Rectal smooth muscle tissue (tissue), 1 donor: ENCODE measurements around the gene AP3S1.
"Not testable (repeated sequence)": the region's sequence is repeated elsewhere in the genome, so short reads cannot be mapped to it uniquely, and the experiment has no call there.

ENCODE experiments used
- H3K27ac ChIP-seq: one replicate; pipeline ENCODE4 v1.7.0; 2013; ENCODE audit warnings: low read depth, low read length, inconsistent platforms
- H3K27me3 ChIP-seq: one replicate; pipeline ENCODE4 v1.7.0; 2013; ENCODE audit warnings: low read length; ENCODE audit not compliant: control insufficient read depth, insufficient read depth
- H3K36me3 ChIP-seq: one replicate; pipeline ENCODE4 v1.7.0; 2013; ENCODE audit warnings: low read length; ENCODE audit not compliant: control insufficient read depth, insufficient read depth
- H3K4me1 ChIP-seq: one replicate; pipeline ENCODE4 v1.7.0; 2013; ENCODE audit warnings: low read length; ENCODE audit not compliant: control insufficient read depth, insufficient read depth
- H3K4me3 ChIP-seq: one replicate; pipeline ENCODE4 v1.7.0; 2013; ENCODE audit warnings: low read length
- H3K9ac ChIP-seq: one replicate; pipeline ENCODE4 v1.7.0; 2013; ENCODE audit warnings: low read length

Gene AP3S1

DNA sequence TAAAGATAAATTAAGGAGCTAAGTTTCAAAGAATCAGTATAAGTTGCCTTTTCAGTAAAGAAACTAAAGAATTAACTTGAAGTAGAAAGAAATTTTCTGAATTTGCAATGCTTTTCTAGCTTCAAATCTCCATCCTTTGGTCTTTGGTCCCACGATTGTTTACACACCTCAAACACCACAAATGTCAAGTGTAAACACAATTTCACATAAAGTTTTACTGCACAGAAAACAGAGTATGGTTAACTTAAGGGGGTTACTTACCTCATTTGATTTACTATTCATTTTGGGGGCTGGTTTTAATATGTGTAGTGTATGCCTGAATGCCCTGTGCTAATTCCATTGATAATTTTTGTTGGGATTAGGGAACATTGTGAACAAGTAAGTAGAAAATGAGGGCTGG, 29.4 kb upstream of the AP3S1 start:
- Histone ChIP-seq H3K27me3 (peaks cover 4% of the 10 kb centered on the region), H3K9ac (no peak overlapping the region), H3K27ac (no peak overlapping the region), H3K36me3 (no peaks in the 10 kb centered on the region), H3K4me1 (no peaks in the 10 kb centered on the region), H3K4me3 (no peak overlapping the region)

DNA sequence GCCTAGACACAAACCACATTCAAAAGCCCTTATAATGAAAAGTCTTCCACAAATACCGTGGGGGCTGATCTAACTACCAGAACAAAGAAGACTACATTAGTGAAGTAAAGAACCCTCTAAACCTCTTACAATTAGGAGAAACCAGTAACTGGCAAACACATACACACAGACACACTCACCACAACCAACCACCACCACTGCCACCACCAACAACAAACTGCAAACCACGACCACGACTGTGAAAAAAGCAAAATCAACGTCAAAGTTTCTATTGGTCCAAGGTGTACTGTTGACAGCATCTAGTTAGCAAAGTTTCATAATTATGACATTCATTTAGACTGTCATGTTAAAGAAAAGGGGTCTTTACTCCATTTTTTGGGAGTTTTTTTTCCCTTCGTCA, 28.0 kb upstream of the AP3S1 start:
- no peak overlapping the region for H3K9ac ChIP-seq

DNA sequence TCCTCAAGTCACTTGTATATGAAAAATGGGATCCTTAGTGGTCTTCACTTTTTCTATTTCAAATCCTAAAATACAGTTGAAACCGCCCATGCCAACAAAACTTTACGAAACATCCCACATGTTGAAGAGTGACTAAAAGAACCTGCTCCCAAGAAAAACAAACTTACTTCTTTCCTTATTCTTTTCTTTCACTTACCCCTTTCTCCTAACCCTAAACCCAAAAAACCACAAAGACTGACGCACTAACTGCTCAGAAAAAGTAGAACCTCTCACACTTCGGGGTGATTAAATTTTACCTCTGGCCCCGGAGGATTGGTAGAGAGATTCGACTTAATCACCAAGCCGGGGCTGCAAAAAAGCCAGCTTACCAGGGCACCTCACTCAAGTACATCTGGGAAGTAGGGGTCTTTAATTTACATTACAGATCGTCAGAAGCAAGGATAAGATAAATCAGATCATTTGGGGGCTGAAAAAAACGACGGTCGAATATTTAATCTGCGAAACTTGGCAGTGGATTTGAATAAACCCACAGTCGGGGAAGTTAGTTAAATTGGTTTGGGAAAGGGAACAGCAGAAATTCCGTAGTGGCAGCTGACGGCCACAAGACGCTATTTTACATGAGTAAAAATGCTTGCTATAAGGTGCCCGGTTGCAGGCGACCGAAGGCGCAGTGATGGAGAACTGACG, 26.6 kb upstream of the AP3S1 start:
- H3K4me3 ChIP-seq = peak overlapping the region; percentile 81
- no peaks in the 10 kb centered on the region for H3K4me1 ChIP-seq
- H3K9ac ChIP-seq = no peak overlapping the region
- no peak overlapping the region for H3K27ac ChIP-seq
- no peaks in the 10 kb centered on the region for H3K36me3 ChIP-seq
- peaks cover 4% of the 10 kb centered on the region for H3K27me3 ChIP-seq

More for the DNA sequence above, 28.0 kb upstream of the AP3S1 start:
- Histone ChIP-seq H3K4me3 (no peak overlapping the region), H3K4me1 (no peaks in the 10 kb centered on the region), H3K27me3 (peaks cover 4% of the 10 kb centered on the region), H3K27ac (no peak overlapping the region), H3K36me3 (no peaks in the 10 kb centered on the region)

DNA sequence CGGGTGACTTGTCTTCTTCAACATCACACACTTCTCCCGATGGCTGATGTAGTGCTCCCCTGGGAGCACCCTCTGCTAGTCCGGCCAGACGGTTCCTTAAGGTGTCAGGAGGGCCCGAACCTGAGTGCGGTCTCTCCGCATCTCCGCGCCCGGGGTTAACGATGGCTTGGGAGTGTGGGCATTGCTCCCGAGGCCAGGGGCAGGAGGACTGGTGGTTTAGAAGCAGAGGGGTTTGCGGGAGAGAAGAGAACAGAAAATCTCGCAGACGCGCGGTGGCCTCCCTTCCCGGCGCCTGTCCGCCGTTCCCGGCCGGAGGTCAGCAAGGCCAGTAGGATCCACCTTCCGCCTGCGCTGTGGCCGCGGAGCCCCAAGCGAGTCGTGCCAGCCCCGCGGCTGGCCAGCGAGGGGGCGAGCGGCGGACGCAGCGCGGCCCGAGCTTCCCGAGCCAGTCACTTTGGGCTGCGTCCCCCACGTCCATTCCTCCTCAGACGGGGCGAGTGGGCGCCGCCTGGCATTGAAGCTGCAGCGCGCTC, 26.0 kb upstream of the AP3S1 start:
- Histone ChIP-seq H3K27me3 (peaks cover 4% of the 10 kb centered on the region), H3K9ac (no peak overlapping the region), H3K4me1 (no peaks in the 10 kb centered on the region), H3K36me3 (no peaks in the 10 kb centered on the region), H3K27ac (peak overlapping the region; percentile 81), H3K4me3 (peak overlapping the region; percentile 81)

DNA sequence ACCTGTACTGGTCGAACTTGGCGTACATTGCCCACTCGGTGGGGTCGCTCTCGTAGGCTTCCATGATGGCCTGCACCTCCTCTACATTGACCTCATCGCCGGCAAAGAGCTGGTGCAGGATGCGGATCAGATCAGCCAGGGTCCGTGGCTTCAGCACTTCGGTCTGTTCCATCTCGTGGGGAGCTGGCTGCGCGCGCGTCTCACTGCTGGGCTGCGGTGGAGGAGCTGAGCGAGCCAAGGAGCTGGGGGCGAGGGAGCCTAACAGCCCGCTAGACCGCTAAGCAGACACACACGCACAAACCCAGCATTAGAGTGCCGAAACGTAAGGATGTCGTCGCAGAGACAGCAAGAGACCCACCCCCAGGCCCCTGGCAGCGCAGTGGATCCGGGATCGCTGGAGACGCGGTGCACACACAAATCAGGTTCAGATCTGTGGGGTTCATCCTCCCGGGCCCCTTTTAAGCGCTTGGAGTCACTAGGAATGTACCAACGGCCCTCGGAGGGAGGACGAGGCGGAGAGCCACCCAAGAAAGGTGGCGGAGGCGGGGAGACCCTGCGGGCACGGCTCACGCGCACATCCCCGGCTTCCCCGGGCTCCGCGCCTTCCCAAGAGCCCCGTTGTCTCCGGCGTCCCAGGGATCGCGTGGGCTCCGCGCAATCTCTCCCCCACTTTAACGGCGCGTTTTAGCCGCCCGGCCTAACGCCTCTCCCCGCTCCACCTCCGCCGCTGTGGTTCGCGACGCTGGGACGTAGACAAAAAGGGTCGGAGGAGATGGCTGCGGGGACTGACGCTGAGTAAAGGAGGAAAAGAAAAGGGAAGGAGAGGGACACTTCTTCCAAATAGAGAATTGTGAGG, 25.3 kb upstream of the AP3S1 start, which contains the start of gene CDO1:
TSS of gene CDO1 (minus strand) at position 434 of the 856 bp plus-strand sequence. CDS start at position 172, 262 bp downstream.
- Histone ChIP-seq H3K36me3 (no peaks in the 10 kb centered on the region), H3K27ac (peak within 1 kb of the TSS; percentile 81), H3K27me3 (peaks cover 4% of the 10 kb centered on the region), H3K4me1 (no peaks in the 10 kb centered on the region), H3K9ac (peak within 1 kb of the TSS; percentile 3), H3K4me3 (peak within 1 kb of the TSS; percentile 81)

DNA sequence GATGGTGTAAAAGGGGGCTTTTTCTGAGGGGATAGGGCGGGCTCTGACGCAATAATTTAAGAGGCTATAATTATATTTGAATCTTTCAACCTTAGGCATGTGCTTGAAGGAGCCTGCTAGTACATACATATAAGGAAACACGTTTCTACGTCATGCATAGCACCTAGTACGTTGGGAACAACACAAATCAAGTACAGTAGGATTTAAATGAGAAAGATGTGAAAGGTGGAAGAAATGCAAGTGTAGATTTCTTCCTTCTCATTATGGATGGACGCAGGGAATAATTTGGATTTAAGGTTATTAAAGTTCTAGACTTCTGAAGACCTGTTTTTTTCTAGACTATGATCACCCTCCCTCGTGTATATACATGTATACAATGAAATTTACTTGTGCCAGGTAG, 24.3 kb upstream of the AP3S1 start:
- Histone ChIP-seq H3K27me3 (peaks cover 4% of the 10 kb centered on the region), H3K9ac (no peak overlapping the region), H3K27ac (no peak overlapping the region), H3K36me3 (no peaks in the 10 kb centered on the region), H3K4me3 (no peak overlapping the region), H3K4me1 (no peaks in the 10 kb centered on the region)

DNA sequence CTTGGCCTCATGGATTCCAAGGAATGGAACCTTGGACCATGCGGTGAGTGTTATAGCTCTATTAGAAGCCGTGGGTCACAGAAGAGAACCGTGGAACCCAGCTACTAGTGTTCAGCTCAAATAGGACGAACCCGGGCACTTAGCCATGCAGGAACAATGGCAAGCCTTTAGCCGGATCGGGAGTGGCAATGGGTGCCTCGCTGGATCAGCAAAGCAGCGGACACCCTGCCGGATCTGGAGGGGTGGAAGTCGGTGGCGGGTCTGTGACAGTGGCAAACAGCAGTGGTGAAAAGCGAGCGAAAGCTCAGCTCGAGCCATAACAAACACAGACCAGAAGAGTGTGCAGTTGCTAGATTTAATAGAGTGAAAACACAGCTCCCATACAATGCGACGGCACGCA, 22.9 kb upstream of the AP3S1 start:
- H3K27ac ChIP-seq = no peak overlapping the region
- H3K9ac ChIP-seq = no peak overlapping the region
- no peak overlapping the region for H3K4me3 ChIP-seq
- peaks cover 4% of the 10 kb centered on the region for H3K27me3 ChIP-seq
- H3K36me3 ChIP-seq = no peaks in the 10 kb centered on the region
- H3K4me1 ChIP-seq = no peaks in the 10 kb centered on the region

DNA sequence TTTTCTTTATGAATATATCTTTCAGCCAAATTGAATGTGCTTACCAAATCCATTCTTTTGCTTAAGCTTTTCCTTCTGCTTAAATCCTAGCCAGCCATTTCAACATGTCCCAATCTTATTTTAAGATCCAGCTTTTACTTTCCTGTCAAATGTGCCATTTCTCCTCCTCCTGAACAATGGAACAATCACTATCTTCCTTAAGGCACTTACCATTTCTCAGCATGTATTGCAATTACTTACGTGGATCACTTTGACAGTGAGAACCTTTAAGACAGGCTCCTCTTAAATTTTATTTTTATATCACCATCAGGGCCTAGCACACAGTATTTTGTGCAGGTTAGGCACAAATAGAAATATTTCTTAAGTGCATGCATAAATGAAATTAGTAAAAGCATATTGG, 20.9 kb upstream of the AP3S1 start:
- Histone ChIP-seq H3K4me1 (no peaks in the 10 kb centered on the region), H3K27me3 (peaks cover 4% of the 10 kb centered on the region), H3K36me3 (no peaks in the 10 kb centered on the region), H3K4me3 (no peak overlapping the region), H3K27ac (no peak overlapping the region), H3K9ac (no peak overlapping the region)

DNA sequence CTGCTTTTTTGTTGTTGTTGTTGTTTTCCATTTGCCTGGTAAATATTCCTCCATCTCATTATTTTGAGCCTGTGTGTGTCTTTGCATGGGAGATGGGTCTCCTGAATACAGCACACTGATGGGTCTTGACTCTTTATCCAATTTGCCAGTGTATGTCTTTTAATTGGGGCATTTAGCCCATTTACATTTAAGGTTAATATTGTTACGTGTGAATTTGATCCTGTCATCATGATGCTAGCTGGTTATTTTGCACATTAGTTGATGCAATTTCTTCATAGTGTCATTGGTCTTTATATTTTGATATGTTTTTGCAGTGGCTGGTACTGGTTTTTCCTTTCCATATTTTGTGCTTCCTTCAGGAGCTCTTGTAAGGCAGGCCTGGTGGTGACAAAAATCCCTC, 16.8 kb upstream of the AP3S1 start:
- not testable (repeated sequence) for H3K36me3 ChIP-seq, H3K4me1 ChIP-seq, H3K4me3 ChIP-seq, H3K27me3 ChIP-seq, H3K27ac ChIP-seq, H3K9ac ChIP-seq

DNA sequence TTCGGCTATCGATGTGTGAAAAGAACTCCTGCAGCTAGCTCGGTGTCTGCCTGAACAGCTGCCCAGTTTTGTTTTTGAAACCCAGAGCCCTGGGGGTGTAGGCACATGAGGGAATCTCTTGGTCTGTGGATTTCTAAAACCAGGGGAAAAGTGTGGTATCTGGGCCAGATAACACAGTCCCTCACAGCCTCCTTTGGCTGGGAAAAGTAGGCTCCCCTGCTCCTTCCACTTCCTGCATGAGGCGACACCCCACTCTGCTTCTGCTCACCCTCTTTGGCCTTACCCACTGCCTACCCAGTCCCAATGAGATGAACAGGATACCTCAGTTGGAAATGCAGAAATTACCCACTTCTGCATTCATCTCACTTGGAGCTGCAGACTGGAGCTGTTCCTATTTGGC, 15.8 kb upstream of the AP3S1 start:
- H3K27ac ChIP-seq = no peak overlapping the region
- no peaks in the 10 kb centered on the region for H3K36me3 ChIP-seq
- H3K9ac ChIP-seq = no peak overlapping the region
- no peaks in the 10 kb centered on the region for H3K4me1 ChIP-seq
- H3K4me3 ChIP-seq = no peak overlapping the region
- no peaks in the 10 kb centered on the region for H3K27me3 ChIP-seq

DNA sequence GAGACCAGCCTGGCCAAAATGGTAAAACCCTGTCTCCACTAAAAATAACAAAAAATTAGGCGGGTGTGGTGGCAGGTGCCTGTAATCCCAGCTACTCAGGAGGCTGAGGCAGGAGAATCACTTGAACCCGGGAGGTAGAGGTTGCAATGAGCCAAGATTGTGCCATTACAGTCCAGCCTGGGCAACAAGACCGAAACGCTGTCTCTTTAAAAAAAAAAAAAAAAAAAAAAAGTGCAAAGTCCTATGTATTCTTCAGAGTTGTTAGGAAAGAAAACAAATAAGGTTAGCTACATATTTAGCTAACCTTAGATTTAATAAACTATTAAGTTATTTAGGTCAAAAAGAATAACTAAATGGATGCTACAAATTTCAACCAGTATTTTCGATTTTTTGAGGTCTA, 11.8 kb upstream of the AP3S1 start:
- no peaks in the 10 kb centered on the region for H3K27me3 ChIP-seq
- H3K4me1 ChIP-seq = no peaks in the 10 kb centered on the region
- peaks cover 3% of the 10 kb centered on the region for H3K36me3 ChIP-seq
- no peak overlapping the region for H3K4me3 ChIP-seq
- H3K27ac ChIP-seq = no peak overlapping the region
- no peak overlapping the region for H3K9ac ChIP-seq

DNA sequence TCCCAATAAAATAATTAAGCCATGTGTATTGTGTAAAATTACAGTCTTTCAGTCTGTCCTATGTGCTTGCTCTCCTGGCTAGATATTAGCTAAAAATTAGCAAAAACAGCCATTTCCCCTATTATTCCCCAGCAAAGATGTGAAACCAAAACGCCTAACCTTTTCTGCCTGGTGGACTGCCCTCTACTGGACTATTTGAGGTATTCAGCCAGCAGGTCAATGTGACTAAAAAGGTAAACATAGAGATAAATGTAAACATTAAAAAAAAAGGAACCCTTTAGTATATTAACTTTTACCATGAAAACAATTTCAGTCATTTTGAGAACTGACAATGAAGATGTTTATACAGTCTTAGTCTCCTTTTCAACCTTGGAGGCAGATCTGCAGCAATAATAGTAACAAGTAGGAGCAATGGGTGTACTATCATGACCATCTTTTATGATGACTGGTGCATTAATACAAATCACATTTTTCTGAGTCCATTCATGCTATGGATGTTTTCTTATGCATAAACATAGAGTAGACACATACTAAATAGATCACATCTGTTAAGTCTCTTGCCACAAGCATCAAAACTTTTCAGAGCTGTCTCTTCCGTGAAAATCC, 10.5 kb upstream of the AP3S1 start:
- Histone ChIP-seq H3K9ac (no peak overlapping the region), H3K27ac (no peak overlapping the region), H3K27me3 (no peaks in the 10 kb centered on the region), H3K4me1 (no peaks in the 10 kb centered on the region), H3K36me3 (peaks cover 10% of the 10 kb centered on the region), H3K4me3 (no peak overlapping the region)
